IMR-90 (cell line): ENCODE data around the gene AHSG. TPM values are rescaled to one million over a fixed set of nuclear protein-coding genes. Genes with fewer than 3 reads are reported as not detected.

Experiments
- ATAC-seq: fragments of 200-7000 bp; cut with Tn5 transposase; 2 replicates; pipeline ENCODE4 v1.9.1; 2020; ENCODE audit warnings: low read depth, mild to moderate bottlenecking, moderate library complexity
- BruUV-seq: library from RNA; stranded (reverse); fragments of 400-500 nt; replicated peaks from 2 replicates; lab custom pipeline; 2021; lab: Mats Ljungman, UMichigan
- CTCF ChIA-PET: fragments of 300-600 bp; formaldehyde crosslinking; extraction: SDS; loops from one replicate; lab custom pipeline; 2021; ENCODE audit warnings: antibody characterized with exemption; lab: Yijun Ruan, JAX
- POLR2A ChIA-PET: fragments of 300-600 bp; sonication (Branson Sonifier 250); formaldehyde crosslinking; loops from one replicate; lab custom pipeline; 2022; ENCODE audit warnings: antibody characterized with exemption; ENCODE audit not compliant: unreplicated experiment; lab: Charles Lee
- DNase-seq: peaks from one replicate; pipeline ENCODE4 v3.0.0; 2013
- H2AFZ ChIP-seq: replicated peaks from 2 replicates; pipeline ENCODE3; 2013; ENCODE audit warnings: low read length, mild to moderate bottlenecking; ENCODE audit not compliant: poor library complexity
- H2AK5ac ChIP-seq: 2 replicates; pipeline ENCODE4 v1.6.1; 2013; ENCODE audit warnings: low read depth, low read length, inconsistent platforms
- H2AK9ac ChIP-seq: replicated peaks from 2 replicates; pipeline ENCODE3; 2013; ENCODE audit warnings: mild to moderate bottlenecking, low read depth, low read length, moderate library complexity; ENCODE audit not compliant: poor library complexity
- H2BK120ac ChIP-seq: 2 replicates; pipeline ENCODE4 v1.6.1; 2013; ENCODE audit warnings: low read depth, low read length, inconsistent platforms
- H2BK15ac ChIP-seq: 3 replicates; pipeline ENCODE4 v1.6.1; 2013; ENCODE audit warnings: low read depth, low read length, inconsistent platforms
- H2BK20ac ChIP-seq: 2 replicates; pipeline ENCODE4 v1.6.1; 2013; ENCODE audit warnings: low read depth, mild to moderate bottlenecking, inconsistent platforms, low read length, moderate library complexity
- H2BK5ac ChIP-seq: 2 replicates; pipeline ENCODE4 v1.6.1; 2013; ENCODE audit warnings: mild to moderate bottlenecking, low read depth, low read length, inconsistent platforms; ENCODE audit not compliant: poor library complexity, severe bottlenecking
- H3K14ac ChIP-seq: replicated peaks from 2 replicates; pipeline ENCODE4 v1.6.1; 2013; ENCODE audit warnings: low read depth, low read length, inconsistent platforms
- H3K18ac ChIP-seq: 2 replicates; pipeline ENCODE4 v1.6.1; 2013; ENCODE audit warnings: low read depth, low read length, control low read depth
- H3K23ac ChIP-seq: 2 replicates; pipeline ENCODE4 v1.6.1; 2013; ENCODE audit warnings: low read depth, low read length, inconsistent platforms
- H3K27ac ChIP-seq: 2 replicates; pipeline ENCODE4 v1.5.1; 2013; ENCODE audit warnings: mild to moderate bottlenecking, control low read depth, low read length; ENCODE audit not compliant: insufficient read depth
- H3K27me3 ChIP-seq: 2 replicates; pipeline ENCODE4 v1.6.1; 2013; ENCODE audit warnings: low read length; ENCODE audit not compliant: control insufficient read depth, insufficient read depth
- H3K36me3 ChIP-seq: 2 replicates; pipeline ENCODE4 v1.6.1; 2013; ENCODE audit warnings: low read length, mixed read lengths; ENCODE audit not compliant: control insufficient read depth, insufficient read depth
- H3K4ac ChIP-seq: 2 replicates; pipeline ENCODE4 v1.6.1; 2013; ENCODE audit warnings: low read depth, low read length, inconsistent platforms
- H3K4me1 ChIP-seq: 2 replicates; pipeline ENCODE4 v1.6.1; 2013; ENCODE audit warnings: low read length, mixed read lengths; ENCODE audit not compliant: control insufficient read depth, insufficient read depth
- H3K4me2 ChIP-seq: 2 replicates; pipeline ENCODE4 v1.6.1; 2013; ENCODE audit warnings: low read depth, mild to moderate bottlenecking, control low read depth, low read length, moderate library complexity
- H3K4me3 ChIP-seq: 2 replicates; pipeline ENCODE4 v1.5.1; 2013; ENCODE audit warnings: low read depth, mild to moderate bottlenecking, control low read depth, low read length, moderate library complexity; ENCODE audit not compliant: insufficient read depth
- H3K56ac ChIP-seq: 2 replicates; pipeline ENCODE4 v1.6.1; 2013; ENCODE audit warnings: low read length, inconsistent platforms; ENCODE audit not compliant: insufficient read depth; ENCODE audit errors: extremely low read depth
- H3K79me1 ChIP-seq, 2 experiments: 2 replicates each; pipeline ENCODE4 v1.6.1; 2013; ENCODE audit warnings: low read length in 2 of 2, inconsistent platforms in 1 of 2, low read depth in 1 of 2
- H3K9ac ChIP-seq: 2 replicates; pipeline ENCODE4 v1.6.1; 2013; ENCODE audit warnings: low read depth, low read length, control low read depth
- H3K9me1 ChIP-seq: 2 replicates; pipeline ENCODE4 v1.6.1; 2013; ENCODE audit warnings: low read length, inconsistent platforms; ENCODE audit not compliant: insufficient read depth
- H3K9me3 ChIP-seq: 2 replicates; pipeline ENCODE4 v1.6.1; 2013; ENCODE audit warnings: low read length; ENCODE audit not compliant: control insufficient read depth, insufficient read depth
- H4K20me1 ChIP-seq: 2 replicates; pipeline ENCODE4 v1.6.1; 2013; ENCODE audit warnings: low read length, inconsistent platforms; ENCODE audit not compliant: insufficient read depth
- H4K5ac ChIP-seq: 2 replicates; pipeline ENCODE4 v1.6.1; 2013; ENCODE audit warnings: mild to moderate bottlenecking, low read depth, low read length, control low read depth
- H4K8ac ChIP-seq, 2 experiments: 2 replicates each; pipeline ENCODE4 v1.6.1; 2013; ENCODE audit warnings: low read depth in 2 of 2, low read length in 2 of 2, control low read depth in 1 of 2, inconsistent platforms in 1 of 2
- H4K91ac ChIP-seq: 2 replicates; pipeline ENCODE4 v1.6.1; 2013; ENCODE audit warnings: low read depth, low read length, inconsistent platforms; ENCODE audit not compliant: insufficient read depth
- BHLHE40 ChIP-seq: fragments of 150-350 bp; IDR thresholded peaks from 2 replicates; pipeline ENCODE4 v1.6.1; 2016; ENCODE audit warnings: mild to moderate bottlenecking, low read depth, low read length
- CHD1 ChIP-seq: IDR thresholded peaks from 2 replicates; pipeline ENCODE4 v1.6.1; 2012; ENCODE audit warnings: low read depth, low read length, improper control_type of control experiment
- FOS ChIP-seq: fragments of 150-350 bp; IDR thresholded peaks from 2 replicates; pipeline ENCODE4 v1.6.1; 2016; ENCODE audit warnings: low read depth, low read length
- MAFK ChIP-seq: IDR thresholded peaks from 2 replicates; pipeline ENCODE4 v1.6.1; 2012; ENCODE audit warnings: low read depth, low read length, improper control_type of control experiment
- MXI1 ChIP-seq: IDR thresholded peaks from 2 replicates; pipeline ENCODE4 v1.6.1; 2012; ENCODE audit warnings: low read depth, mild to moderate bottlenecking, low read length, moderate library complexity, borderline replicate concordance
- NFE2L2 ChIP-seq: fragments of 150-350 bp; IDR thresholded peaks from 2 replicates; pipeline ENCODE4 v1.6.1; 2016; ENCODE audit warnings: low read depth, mild to moderate bottlenecking, low read length
- POLR2A ChIP-seq: IDR thresholded peaks from 2 replicates; pipeline ENCODE4 v1.6.1; 2012; ENCODE audit warnings: mild to moderate bottlenecking, low read depth, low read length
- RCOR1 ChIP-seq: IDR thresholded peaks from 2 replicates; pipeline ENCODE4 v1.6.1; 2012; ENCODE audit warnings: mild to moderate bottlenecking, low read length, improper control_type of control experiment; ENCODE audit not compliant: insufficient replicate concordance
- RFX5 ChIP-seq: IDR thresholded peaks from 2 replicates; pipeline ENCODE4 v1.8.0; 2012; ENCODE audit warnings: low read depth, mild to moderate bottlenecking, low read length, moderate library complexity
- SMC3 ChIP-seq: fragments of 150-350 bp; IDR thresholded peaks from 2 replicates; pipeline ENCODE4 v1.6.1; 2016; ENCODE audit warnings: low read depth, mild to moderate bottlenecking, antibody characterized with exemption, low read length, moderate library complexity
- USF2 ChIP-seq: fragments of 150-350 bp; IDR thresholded peaks from 2 replicates; pipeline ENCODE4 v1.6.1; 2017; ENCODE audit warnings: mild to moderate bottlenecking, antibody characterized with exemption, low read length, low read depth
- WGBS, 2 experiments: methylation state at CpG; one replicate each; pipeline versions ENCODE4 v1.1.5 to v1.1.7; 2013; ENCODE audit warnings: missing lambda C conversion rate in 2 of 2; ENCODE audit not compliant: insufficient read length in 1 of 2; ENCODE audit errors: extremely low coverage in 2 of 2; 5-methylcytosine and 5-hydroxymethylcytosine counted together
- dilution Hi-C: fragments of 300-500 bp; cut with HindIII; formaldehyde crosslinking; loops from one replicate; pipeline ENCODE4 v1.14.3; 2018; ENCODE audit warnings: low sequenced_read_pairs; ENCODE audit not compliant: unreplicated experiment
- in situ Hi-C: fragments of 300-500 bp; cut with MboI; formaldehyde crosslinking; loops from 3 replicates; pipeline ENCODE4 v1.14.3; 2019; ENCODE audit warnings: low sequenced_read_pairs, inconsistent platforms, mixed read lengths
- intact Hi-C: fragments of 100-400 bp; cut with micrococcal nuclease; formaldehyde crosslinking; loops from 2 replicates; pipeline ENCODE4 v1.10.0; 2022
- polyA plus RNA-seq, 3 experiments: library from polyadenylated mRNA; depleted of rRNA; stranded (reverse); fragments of >200 nt; gene quantifications; 2 replicates each; pipeline ENCODE4 v1.2.3, GENCODE V29; 2012; ENCODE audit warnings: low replicate concordance in 1 of 3
- total RNA-seq: library from RNA; depleted of rRNA; stranded (reverse); fragments of >200 nt; gene quantifications from 2 replicates; pipeline ENCODE4 v1.2.3, GENCODE V29; 2012

AHSG gene
- total and polyA plus RNA-seq, 2 of the 4 experiments (the other 2 are of a cell fraction) = not detected

GRCh38 chr3:186617036-186617946 is 4.4 kb downstream of the AHSG start (continued):
- TF ChIP-seq FOS (no peak), POLR2A (no peak), NFE2L2 (no peak), SMC3 (peak; percentile 68)

- Histone ChIP-seq H4K20me1 (no peaks in the 10 kb centered on the region), H2BK20ac (no peak overlapping the region), H3K23ac (no peak overlapping the region), H3K9ac (no peak overlapping the region), H2AFZ (no peak overlapping the region), H4K5ac (no peak overlapping the region), H3K27ac (no peak overlapping the region), H3K4ac (no peak overlapping the region), H2BK5ac (no peak overlapping the region), H2BK120ac (no peak overlapping the region), H3K27me3 (peaks cover 7% of the 10 kb centered on the region), H3K14ac (no peak overlapping the region), H2AK5ac (no peak overlapping the region), H3K56ac (no peak overlapping the region), H4K8ac (no peak overlapping the region), H3K4me2 (no peak overlapping the region), H3K4me3 (no peak overlapping the region), H2BK15ac (no peak overlapping the region), H3K9me1 (no peaks in the 10 kb centered on the region), H3K4me1 (no peaks in the 10 kb centered on the region), H3K18ac (no peak overlapping the region), H4K91ac (no peak overlapping the region), H3K9me3 (no peaks in the 10 kb centered on the region), H2AK9ac (no peak overlapping the region), H3K79me1 (no peaks in the 10 kb centered on the region), H3K36me3 (no peaks in the 10 kb centered on the region)
- POLR2A ChIA-PET = no interaction called here
- TF ChIP-seq CHD1 = no peak
- TF ChIP-seq SMC3 = no peak
- no peak for TF ChIP-seq USF2
- TF ChIP-seq MXI1 = no peak
- no peak for TF ChIP-seq RCOR1
- no peak for TF ChIP-seq MAFK
- no peak for TF ChIP-seq RFX5
- TF ChIP-seq FOS = no peak
- no peak for TF ChIP-seq BHLHE40
- no peak for TF ChIP-seq NFE2L2
- ATAC-seq (no peak), DNase-seq (no peak)
- CTCF ChIA-PET = interaction anchor here (2.0 to 3.8 kb wide), 2 partner anchors 8 to 203 kb away, joined by 7 to 28 read pairs; no protein-coding TSS in a partner anchor
- no CpG with 5 or more reads among the region's 8 CpGs for WGBS, 2 experiments
- in situ Hi-C loops = loop anchor here (5.0 kb wide), 1 partner anchor 204 kb away; no protein-coding TSS in a partner anchor
- intact Hi-C loops = loop anchor here (5.0 kb wide), 3 partner anchors 361 to 636 kb away; no protein-coding TSS in a partner anchor
- BruUV-seq = no TSS peak
- dilution Hi-C loops = no loop called here
Observed at GRCh38 chr3:186618318-186618938, 5.6 kb downstream of the AHSG start.
